ENCODE results near the gene FCRL6.

Gene FCRL6

DNA sequence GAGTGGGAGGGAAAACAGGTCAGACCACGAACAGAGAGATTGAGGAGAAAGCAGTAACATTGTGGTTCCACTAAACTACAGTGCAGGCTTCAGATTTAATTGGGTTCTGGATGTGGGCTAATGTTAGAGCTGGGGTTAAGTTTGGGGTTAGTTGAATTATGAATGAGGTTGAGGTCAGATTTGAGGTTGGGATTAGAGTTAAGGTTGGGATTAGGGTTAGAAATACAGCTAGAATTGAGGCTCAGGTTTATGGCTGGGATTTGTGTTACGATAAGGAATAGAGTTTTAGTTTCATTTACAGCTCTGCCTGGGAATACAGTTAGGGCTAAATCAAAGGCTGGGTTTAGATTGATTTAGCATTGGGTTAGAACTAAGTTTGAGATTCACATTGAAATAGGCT is 62.1 kb downstream of the FCRL6 start:
- DNase-seq (ENCODE audit: low read depth): no peak

Measured in fibroblast of the conjunctiva (primary cell).